IMR-90 (cell line): ENCODE results near the gene DLK2.

Source experiments
- BHLHE40 ChIP-seq: fragments of 150-350 bp; IDR thresholded peaks from 2 replicates; pipeline ENCODE4 v1.6.1; 2016; ENCODE audit warnings: mild to moderate bottlenecking, low read depth, low read length
- CEBPB ChIP-seq: IDR thresholded peaks from 2 replicates; pipeline ENCODE4 v1.6.1; 2012; ENCODE audit warnings: low read depth, low read length, improper control_type of control experiment
- CHD1 ChIP-seq: IDR thresholded peaks from 2 replicates; pipeline ENCODE4 v1.6.1; 2012; ENCODE audit warnings: low read depth, low read length, improper control_type of control experiment
- CTCF ChIP-seq: conservative IDR thresholded peaks from 2 replicates; pipeline ENCODE4 v1.5.1; 2012; ENCODE audit warnings: mild to moderate bottlenecking, low read depth, low read length, improper control_type of control experiment
- ELK1 ChIP-seq: fragments of 150-350 bp; IDR thresholded peaks from 2 replicates; pipeline ENCODE4 v1.6.1; 2016; ENCODE audit warnings: low read depth, mild to moderate bottlenecking, low read length, moderate library complexity, borderline replicate concordance
- FOS ChIP-seq: fragments of 150-350 bp; IDR thresholded peaks from 2 replicates; pipeline ENCODE4 v1.6.1; 2016; ENCODE audit warnings: low read depth, low read length
- MXI1 ChIP-seq: IDR thresholded peaks from 2 replicates; pipeline ENCODE4 v1.6.1; 2012; ENCODE audit warnings: low read depth, mild to moderate bottlenecking, low read length, moderate library complexity, borderline replicate concordance
- POLR2A ChIP-seq: IDR thresholded peaks from 2 replicates; pipeline ENCODE4 v1.6.1; 2012; ENCODE audit warnings: mild to moderate bottlenecking, low read depth, low read length
- RAD21 ChIP-seq: IDR thresholded peaks from 2 replicates; pipeline ENCODE4 v1.6.1; 2012; ENCODE audit warnings: low read length, improper control_type of control experiment
- RCOR1 ChIP-seq: IDR thresholded peaks from 2 replicates; pipeline ENCODE4 v1.6.1; 2012; ENCODE audit warnings: mild to moderate bottlenecking, low read length, improper control_type of control experiment; ENCODE audit not compliant: insufficient replicate concordance
- RFX5 ChIP-seq: IDR thresholded peaks from 2 replicates; pipeline ENCODE4 v1.8.0; 2012; ENCODE audit warnings: low read depth, mild to moderate bottlenecking, low read length, moderate library complexity
- SMC3 ChIP-seq: fragments of 150-350 bp; IDR thresholded peaks from 2 replicates; pipeline ENCODE4 v1.6.1; 2016; ENCODE audit warnings: low read depth, mild to moderate bottlenecking, antibody characterized with exemption, low read length, moderate library complexity
- USF2 ChIP-seq: fragments of 150-350 bp; IDR thresholded peaks from 2 replicates; pipeline ENCODE4 v1.6.1; 2017; ENCODE audit warnings: mild to moderate bottlenecking, antibody characterized with exemption, low read length, low read depth

- TF ChIP-seq CTCF (no peak), RAD21 (no peak), RCOR1 (no peak), CEBPB (no peak), POLR2A (no peak), CHD1 (no peak), USF2 (no peak), SMC3 (no peak), RFX5 (no peak), BHLHE40 (no peak), MXI1 (no peak), FOS (no peak), ELK1 (no peak)
Measured at GRCh38 chr6:43476746-43477145, 21.4 kb upstream of the DLK2 start.
